Osteocyte (in vitro differentiated cells): ENCODE results near the gene BANF1. TPM values are rescaled to one million over a fixed set of nuclear protein-coding genes. Genes with fewer than 3 reads are reported as not detected.

Source experiments
- DNase-seq: peaks from one replicate; pipeline ENCODE4 v3.0.0; 2021; ENCODE audit warnings: mixed read lengths; ENCODE audit not compliant: unreplicated experiment; ENCODE audit errors: extremely low spot score
- H3K27ac Mint-ChIP-seq: one replicate; pipeline ENCODE4 v1.8.0; 2021; ENCODE audit warnings: mild to moderate bottlenecking, mixed read lengths; ENCODE audit not compliant: unreplicated experiment
- H3K27me3 Mint-ChIP-seq: one replicate; pipeline ENCODE4 v1.8.0; 2021; ENCODE audit warnings: mixed read lengths; ENCODE audit not compliant: unreplicated experiment
- H3K36me3 Mint-ChIP-seq: one replicate; pipeline ENCODE4 v1.8.0; 2021; ENCODE audit warnings: mixed read lengths; ENCODE audit not compliant: unreplicated experiment
- H3K4me1 Mint-ChIP-seq: one replicate; pipeline ENCODE4 v1.8.0; 2021; ENCODE audit warnings: mixed read lengths; ENCODE audit not compliant: unreplicated experiment
- H3K4me3 Mint-ChIP-seq: one replicate; pipeline ENCODE4 v1.8.0; 2021; ENCODE audit warnings: mild to moderate bottlenecking, moderate library complexity, mixed read lengths; ENCODE audit not compliant: unreplicated experiment
- H3K9me3 Mint-ChIP-seq: one replicate; pipeline ENCODE4 v1.8.0; 2021; ENCODE audit warnings: mixed read lengths; ENCODE audit not compliant: unreplicated experiment
- total RNA-seq: library from RNA; stranded (reverse); gene quantifications from 2 replicates; pipeline ENCODE4 v1.2.1, GENCODE V29; 2021
- TF ChIP-seq, protein P1 (sequence below): fragments of 200-600 bp; sonication (generic); IDR thresholded peaks from 2 replicates; pipeline ENCODE4 v1.5.0; 2021; ENCODE audit warnings: antibody characterized with exemption, mild to moderate bottlenecking, moderate library complexity

Gene BANF1
- total RNA-seq, 1 donor from 2014 or later, result 216 TPM

DNA sequence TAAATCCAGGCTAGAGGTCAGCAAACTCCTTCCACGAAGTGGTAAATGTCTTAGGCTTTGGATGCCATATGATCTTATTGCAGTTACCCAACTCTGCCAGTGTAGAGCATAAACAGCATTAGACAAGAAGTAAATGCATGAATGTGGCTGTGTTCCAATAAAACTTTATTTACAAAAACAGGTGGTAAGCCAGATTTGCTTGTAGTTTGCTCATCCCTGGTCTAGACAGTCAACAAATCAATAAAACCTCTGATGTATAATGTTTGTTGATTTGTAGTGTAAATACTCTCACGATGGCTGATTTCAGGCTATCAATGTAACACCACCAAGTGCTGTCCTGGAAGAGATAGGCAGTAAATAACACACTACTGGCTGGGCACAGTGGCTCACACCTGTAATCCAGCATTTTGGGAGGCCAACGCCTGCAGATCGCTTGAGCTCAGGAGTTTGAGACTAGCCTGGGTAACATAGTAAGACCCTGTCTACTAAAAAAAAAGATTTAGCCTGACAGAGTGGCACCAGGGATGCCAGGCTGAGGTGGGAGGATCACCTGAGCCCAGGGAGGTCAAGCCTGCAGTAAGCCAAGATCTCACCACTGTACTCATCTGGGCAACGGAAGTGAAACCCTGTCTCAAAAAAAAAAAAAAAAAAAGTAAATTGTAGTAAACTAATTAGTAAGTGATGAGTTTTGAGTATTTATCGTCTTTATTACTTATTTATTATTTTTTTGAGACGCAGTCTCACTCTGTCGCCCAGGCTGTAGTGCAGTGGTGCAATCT is 30.8 kb downstream of the BANF1 start:
- no peaks in the 10 kb centered on the region for H3K9me3 Mint-ChIP-seq
- H3K27me3 Mint-ChIP-seq, result peaks cover 3% of the 10 kb centered on the region

DNA sequence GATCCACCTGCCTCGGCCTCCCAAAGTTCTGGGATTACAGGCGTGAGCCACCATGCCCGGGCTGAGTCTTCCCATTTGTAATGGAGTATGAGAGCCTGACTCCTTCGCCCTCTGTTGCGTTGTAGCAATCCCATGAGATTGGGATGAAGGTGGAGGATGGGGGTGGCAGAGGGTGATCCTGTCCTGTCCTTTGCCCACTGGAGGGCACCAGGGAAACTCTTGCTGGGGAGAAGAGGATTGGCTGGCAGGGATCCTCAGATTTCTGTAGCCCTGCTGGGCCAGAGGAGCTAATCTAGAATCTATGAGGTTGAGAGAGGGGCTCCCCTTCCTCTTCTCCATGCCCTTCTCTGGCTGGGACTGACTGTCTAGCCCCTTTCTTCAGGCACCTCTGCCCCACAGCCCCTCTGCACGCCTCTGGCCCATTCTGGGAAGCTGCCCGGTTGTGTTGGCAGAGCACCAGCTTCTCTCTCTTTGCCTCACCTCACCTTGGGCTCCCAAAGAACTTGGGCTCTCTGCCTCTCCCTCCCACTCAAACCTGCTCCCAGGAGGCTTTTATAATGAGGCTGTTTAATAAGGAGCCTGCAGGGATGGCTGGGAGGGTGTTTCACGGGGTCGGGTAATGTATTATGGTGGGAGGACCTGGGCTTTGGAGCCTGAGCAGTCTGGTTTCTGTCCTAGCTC is 33.5 kb downstream of the BANF1 start:
- H3K4me1 Mint-ChIP-seq, result no peaks in the 10 kb centered on the region
- H3K9me3 Mint-ChIP-seq, result no peaks in the 10 kb centered on the region
- H3K36me3 Mint-ChIP-seq, result no peaks in the 10 kb centered on the region
- H3K27me3 Mint-ChIP-seq, result peaks cover 3% of the 10 kb centered on the region
- no peak overlapping the region for H3K4me3 Mint-ChIP-seq
- no peak overlapping the region for H3K27ac Mint-ChIP-seq
- DNase-seq, result no peak
- TF ChIP-seq, protein P1, sequence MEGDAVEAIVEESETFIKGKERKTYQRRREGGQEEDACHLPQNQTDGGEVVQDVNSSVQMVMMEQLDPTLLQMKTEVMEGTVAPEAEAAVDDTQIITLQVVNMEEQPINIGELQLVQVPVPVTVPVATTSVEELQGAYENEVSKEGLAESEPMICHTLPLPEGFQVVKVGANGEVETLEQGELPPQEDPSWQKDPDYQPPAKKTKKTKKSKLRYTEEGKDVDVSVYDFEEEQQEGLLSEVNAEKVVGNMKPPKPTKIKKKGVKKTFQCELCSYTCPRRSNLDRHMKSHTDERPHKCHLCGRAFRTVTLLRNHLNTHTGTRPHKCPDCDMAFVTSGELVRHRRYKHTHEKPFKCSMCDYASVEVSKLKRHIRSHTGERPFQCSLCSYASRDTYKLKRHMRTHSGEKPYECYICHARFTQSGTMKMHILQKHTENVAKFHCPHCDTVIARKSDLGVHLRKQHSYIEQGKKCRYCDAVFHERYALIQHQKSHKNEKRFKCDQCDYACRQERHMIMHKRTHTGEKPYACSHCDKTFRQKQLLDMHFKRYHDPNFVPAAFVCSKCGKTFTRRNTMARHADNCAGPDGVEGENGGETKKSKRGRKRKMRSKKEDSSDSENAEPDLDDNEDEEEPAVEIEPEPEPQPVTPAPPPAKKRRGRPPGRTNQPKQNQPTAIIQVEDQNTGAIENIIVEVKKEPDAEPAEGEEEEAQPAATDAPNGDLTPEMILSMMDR, result no peak

More for the DNA sequence above, 30.8 kb downstream of the BANF1 start:
- H3K4me3 Mint-ChIP-seq, result no peak overlapping the region
- H3K27ac Mint-ChIP-seq, result no peak overlapping the region
- DNase-seq, result no peak
- no peaks in the 10 kb centered on the region for H3K36me3 Mint-ChIP-seq
- TF ChIP-seq, protein P1, result no peak
- no peaks in the 10 kb centered on the region for H3K4me1 Mint-ChIP-seq

DNA sequence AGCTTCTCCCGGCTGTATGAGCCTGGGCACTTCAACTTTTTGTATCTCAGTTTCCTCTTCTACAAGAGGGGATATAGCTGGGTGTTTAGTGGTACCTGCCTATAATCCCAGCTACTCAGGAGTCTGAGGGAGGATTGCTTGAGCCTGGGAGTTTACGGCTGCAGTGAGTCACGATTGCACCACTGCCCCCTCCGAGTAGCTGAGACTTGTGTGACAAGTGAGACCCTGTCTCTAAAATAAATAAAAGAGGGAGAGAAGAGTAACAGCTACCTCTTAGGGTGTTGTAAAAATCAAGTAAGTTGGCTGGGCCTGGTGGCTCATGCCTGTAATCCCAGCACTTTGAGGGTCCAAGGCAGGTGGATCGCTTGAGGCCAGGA is 34.0 kb downstream of the BANF1 start:
- Mint-ChIP-seq H3K27me3 (peaks cover 3% of the 10 kb centered on the region), H3K4me3 (no peak overlapping the region), H3K9me3 (no peaks in the 10 kb centered on the region), H3K27ac (no peak overlapping the region), H3K36me3 (no peaks in the 10 kb centered on the region), H3K4me1 (no peaks in the 10 kb centered on the region)
- DNase-seq, result no peak
- TF ChIP-seq, protein P1, result no peak

DNA sequence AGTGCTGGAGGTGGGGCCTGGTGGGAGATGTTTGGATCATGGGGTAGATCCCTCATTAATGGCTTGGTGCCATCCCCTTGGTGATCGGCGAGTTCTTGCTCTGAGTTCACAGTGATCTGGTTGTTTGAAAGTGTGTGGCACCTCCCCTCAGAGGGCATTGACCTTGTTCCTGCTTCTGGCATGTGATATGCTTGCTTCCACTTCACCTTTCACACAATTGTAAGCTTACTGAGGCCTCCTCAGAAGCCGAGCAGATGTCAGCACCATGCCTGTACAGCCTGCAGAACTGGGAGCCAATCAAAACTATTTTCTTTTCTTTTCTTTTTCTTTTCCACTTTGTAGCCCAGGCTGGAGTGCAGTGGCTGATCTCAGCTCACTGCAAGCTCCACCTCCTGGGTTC is 35.0 kb downstream of the BANF1 start:
- H3K27ac Mint-ChIP-seq, result no peak overlapping the region
- TF ChIP-seq, protein P1, result no peak
- no peaks in the 10 kb centered on the region for H3K4me1 Mint-ChIP-seq
- DNase-seq, result no peak
- H3K27me3 Mint-ChIP-seq, result peaks cover 3% of the 10 kb centered on the region
- no peak overlapping the region for H3K4me3 Mint-ChIP-seq
- H3K9me3 Mint-ChIP-seq, result no peaks in the 10 kb centered on the region
- H3K36me3 Mint-ChIP-seq, result no peaks in the 10 kb centered on the region

DNA sequence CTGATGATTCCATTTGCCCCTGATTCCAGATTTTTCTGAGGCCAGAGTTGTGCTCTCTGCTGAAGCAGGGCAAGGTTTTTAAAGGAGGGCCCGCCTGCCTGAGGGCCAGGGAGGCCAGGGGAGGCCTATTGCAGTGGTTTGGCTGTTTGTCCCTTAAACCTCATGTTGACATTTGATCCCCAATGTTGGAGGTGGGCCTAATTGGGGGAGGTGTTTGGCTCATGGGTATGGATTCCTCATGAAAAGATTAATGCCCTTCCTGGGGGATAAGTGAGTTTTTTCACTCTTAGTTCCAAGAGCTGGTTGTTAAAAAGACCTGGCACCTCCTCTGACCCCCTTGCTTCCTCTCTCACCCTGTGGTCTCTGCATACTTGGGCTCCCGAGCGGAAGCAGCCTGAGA is 37.5 kb downstream of the BANF1 start:
- DNase-seq, result no peak
- Mint-ChIP-seq H3K36me3 (no peaks in the 10 kb centered on the region), H3K9me3 (no peaks in the 10 kb centered on the region), H3K27me3 (peaks cover 2% of the 10 kb centered on the region), H3K4me1 (no peaks in the 10 kb centered on the region), H3K4me3 (no peak overlapping the region), H3K27ac (no peak overlapping the region)
- TF ChIP-seq, protein P1, result no peak
